AG09309 (cell line): ENCODE results near the gene MROH2A.

ENCODE experiments used
- DNase-seq: peaks from one replicate; pipeline ENCODE4 v3.0.0-alpha.2; 2010; ENCODE audit warnings: low read depth
- H3K4me3 ChIP-seq: 2 replicates; pipeline ENCODE4 v1.5.1; 2011; ENCODE audit warnings: mild to moderate bottlenecking, low read depth, low read length, moderate library complexity; ENCODE audit not compliant: control insufficient read depth
- CTCF ChIP-seq: IDR thresholded peaks from 2 replicates; pipeline ENCODE4 v1.5.1; 2011; ENCODE audit warnings: mild to moderate bottlenecking, low read depth, low read length, inconsistent platforms; ENCODE audit not compliant: insufficient read depth, control insufficient read depth; ENCODE audit errors: missing control alignments

Gene MROH2A

GRCh38 chr2:233768076-233768475 is 10.1 kb upstream of the MROH2A start:
- no peak for TF ChIP-seq CTCF
- no peak overlapping the region for H3K4me3 ChIP-seq
- DNase-seq, result no peak

GRCh38 chr2:233769260-233769659 is 8.9 kb upstream of the MROH2A start:
- TF ChIP-seq CTCF, result no peak
- DNase-seq, result no peak
- H3K4me3 ChIP-seq, result no peak overlapping the region

GRCh38 chr2:233772153-233772552 is 6.0 kb upstream of the MROH2A start:
- no peak for TF ChIP-seq CTCF
- H3K4me3 ChIP-seq, result no peak overlapping the region

GRCh38 chr2:233772583-233772982 is 5.5 kb upstream of the MROH2A start:
- TF ChIP-seq CTCF, result no peak
- DNase-seq, result no peak

More at GRCh38 chr2:233772153-233772552, 6.0 kb upstream of the MROH2A start:
- DNase-seq, result no peak

GRCh38 chr2:233773854-233774253 is 4.3 kb upstream of the MROH2A start:
- no peak for TF ChIP-seq CTCF
- DNase-seq, result no peak
- H3K4me3 ChIP-seq, result no peak overlapping the region

More at GRCh38 chr2:233772583-233772982, 5.5 kb upstream of the MROH2A start:
- H3K4me3 ChIP-seq, result no peak overlapping the region

- no peak for TF ChIP-seq CTCF
- H3K4me3 ChIP-seq, result no peak overlapping the region
- no peak for DNase-seq
Measured at GRCh38 chr2:233775414-233775813, 2.7 kb upstream of the MROH2A start.

- no peak overlapping the region for H3K4me3 ChIP-seq
- no peak for DNase-seq
- TF ChIP-seq CTCF, result no peak
Measured at GRCh38 chr2:233779722-233780121, 1.6 kb downstream of the MROH2A start.
